ENCODE data around the gene GABBR1.

Gene GABBR1

DNA sequence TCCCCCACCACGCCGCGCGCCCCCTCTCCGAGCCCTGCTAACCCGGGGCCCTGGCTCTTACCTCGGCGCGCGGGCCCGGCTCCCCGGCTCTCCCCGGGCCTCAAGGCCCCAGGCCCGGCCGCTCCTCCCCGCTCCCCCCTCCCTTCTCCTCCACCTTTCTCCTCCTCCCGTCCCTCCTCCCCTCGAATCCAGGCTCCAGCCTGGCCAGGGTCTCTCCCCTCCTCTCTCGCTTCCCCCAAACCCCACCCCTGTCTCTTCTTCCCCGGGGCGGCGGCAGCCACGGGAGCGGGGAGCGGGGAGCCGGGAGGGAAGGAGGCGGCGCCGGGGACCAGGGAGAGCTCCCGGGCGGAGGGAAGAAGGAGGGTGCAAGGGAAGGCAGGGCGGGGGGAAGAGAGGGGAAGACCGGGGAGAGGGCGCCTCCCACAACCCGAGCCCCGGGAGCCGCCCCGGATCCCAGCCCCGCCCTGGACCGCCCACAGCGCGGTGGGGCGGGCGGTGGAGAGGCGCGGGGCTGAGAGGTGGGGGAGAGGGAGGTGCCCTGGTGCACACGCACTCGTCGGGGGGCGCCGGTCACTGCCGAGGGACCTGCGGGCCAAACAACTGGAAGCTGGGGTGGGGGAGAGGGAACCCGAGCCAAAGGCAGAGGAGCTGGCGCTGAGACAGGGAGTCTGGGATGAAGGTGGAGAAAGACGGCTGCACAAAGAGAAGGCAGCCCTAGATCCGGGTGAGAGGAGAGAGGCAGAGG lies at the start of gene GABBR1 (continued):
- TF ChIP-seq ZNF518A (tag by site-specific recombination; conservative IDR thresholded peaks at IDR 0.05; ENCODE audit: low read depth) (no peak; the same call in 1 of the 2 replicates), ZBTB17 (tag by site-specific recombination; IDR thresholded peaks at IDR 0.05) (peak; percentile 93; the same call in 1 of the 2 replicates), OVOL3 (tag by site-specific recombination; IDR thresholded peaks at IDR 0.05) (no peak), ZNF510 (tag by site-specific recombination; IDR thresholded peaks at IDR 0.05; ENCODE audit: insufficient replicate concordance) (no peak), KLF7 (tag by site-specific recombination; IDR thresholded peaks at IDR 0.05; ENCODE audit: borderline replicate concordance) (peak; percentile 93), ZFP41 (tag by site-specific recombination; IDR thresholded peaks at IDR 0.05; ENCODE audit: borderline replicate concordance) (no peak), ZSCAN18 (tag by site-specific recombination; IDR thresholded peaks at IDR 0.05) (no peak), ZNF664 (tag by site-specific recombination; IDR thresholded peaks at IDR 0.05) (no peak), ZNF623 (tag by site-specific recombination; IDR thresholded peaks at IDR 0.05) (no peak), ZNF76 (tag by site-specific recombination; IDR thresholded peaks at IDR 0.05; ENCODE audit: borderline replicate concordance, low read depth) (peak; percentile 48; the same call in 1 of the 2 replicates), YY2 (tag by site-specific recombination; IDR thresholded peaks at IDR 0.05) (no peak), ZNF670 (tag by site-specific recombination; IDR thresholded peaks at IDR 0.05; ENCODE audit: low read depth) (no peak), ZSCAN30 (tag by site-specific recombination; IDR thresholded peaks at IDR 0.05) (no peak), HOXD13 (CRISPR knock-in tag; IDR thresholded peaks at IDR 0.05; ENCODE audit: borderline replicate concordance) (no peak), ZNF169 (tag by site-specific recombination; IDR thresholded peaks at IDR 0.05) (no peak), WT1 (tag by site-specific recombination; IDR thresholded peaks at IDR 0.05) (peak; percentile 85), ZNF645 (tag by site-specific recombination; IDR thresholded peaks at IDR 0.05) (no peak), KLF10 (tag by site-specific recombination; IDR thresholded peaks at IDR 0.05) (no peak)
- TF ChIP-seq, protein P1, sequence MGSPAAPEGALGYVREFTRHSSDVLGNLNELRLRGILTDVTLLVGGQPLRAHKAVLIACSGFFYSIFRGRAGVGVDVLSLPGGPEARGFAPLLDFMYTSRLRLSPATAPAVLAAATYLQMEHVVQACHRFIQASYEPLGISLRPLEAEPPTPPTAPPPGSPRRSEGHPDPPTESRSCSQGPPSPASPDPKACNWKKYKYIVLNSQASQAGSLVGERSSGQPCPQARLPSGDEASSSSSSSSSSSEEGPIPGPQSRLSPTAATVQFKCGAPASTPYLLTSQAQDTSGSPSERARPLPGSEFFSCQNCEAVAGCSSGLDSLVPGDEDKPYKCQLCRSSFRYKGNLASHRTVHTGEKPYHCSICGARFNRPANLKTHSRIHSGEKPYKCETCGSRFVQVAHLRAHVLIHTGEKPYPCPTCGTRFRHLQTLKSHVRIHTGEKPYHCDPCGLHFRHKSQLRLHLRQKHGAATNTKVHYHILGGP (tag by site-specific recombination; IDR thresholded peaks at IDR 0.05), result no peak
- TF ChIP-seq, protein P2, sequence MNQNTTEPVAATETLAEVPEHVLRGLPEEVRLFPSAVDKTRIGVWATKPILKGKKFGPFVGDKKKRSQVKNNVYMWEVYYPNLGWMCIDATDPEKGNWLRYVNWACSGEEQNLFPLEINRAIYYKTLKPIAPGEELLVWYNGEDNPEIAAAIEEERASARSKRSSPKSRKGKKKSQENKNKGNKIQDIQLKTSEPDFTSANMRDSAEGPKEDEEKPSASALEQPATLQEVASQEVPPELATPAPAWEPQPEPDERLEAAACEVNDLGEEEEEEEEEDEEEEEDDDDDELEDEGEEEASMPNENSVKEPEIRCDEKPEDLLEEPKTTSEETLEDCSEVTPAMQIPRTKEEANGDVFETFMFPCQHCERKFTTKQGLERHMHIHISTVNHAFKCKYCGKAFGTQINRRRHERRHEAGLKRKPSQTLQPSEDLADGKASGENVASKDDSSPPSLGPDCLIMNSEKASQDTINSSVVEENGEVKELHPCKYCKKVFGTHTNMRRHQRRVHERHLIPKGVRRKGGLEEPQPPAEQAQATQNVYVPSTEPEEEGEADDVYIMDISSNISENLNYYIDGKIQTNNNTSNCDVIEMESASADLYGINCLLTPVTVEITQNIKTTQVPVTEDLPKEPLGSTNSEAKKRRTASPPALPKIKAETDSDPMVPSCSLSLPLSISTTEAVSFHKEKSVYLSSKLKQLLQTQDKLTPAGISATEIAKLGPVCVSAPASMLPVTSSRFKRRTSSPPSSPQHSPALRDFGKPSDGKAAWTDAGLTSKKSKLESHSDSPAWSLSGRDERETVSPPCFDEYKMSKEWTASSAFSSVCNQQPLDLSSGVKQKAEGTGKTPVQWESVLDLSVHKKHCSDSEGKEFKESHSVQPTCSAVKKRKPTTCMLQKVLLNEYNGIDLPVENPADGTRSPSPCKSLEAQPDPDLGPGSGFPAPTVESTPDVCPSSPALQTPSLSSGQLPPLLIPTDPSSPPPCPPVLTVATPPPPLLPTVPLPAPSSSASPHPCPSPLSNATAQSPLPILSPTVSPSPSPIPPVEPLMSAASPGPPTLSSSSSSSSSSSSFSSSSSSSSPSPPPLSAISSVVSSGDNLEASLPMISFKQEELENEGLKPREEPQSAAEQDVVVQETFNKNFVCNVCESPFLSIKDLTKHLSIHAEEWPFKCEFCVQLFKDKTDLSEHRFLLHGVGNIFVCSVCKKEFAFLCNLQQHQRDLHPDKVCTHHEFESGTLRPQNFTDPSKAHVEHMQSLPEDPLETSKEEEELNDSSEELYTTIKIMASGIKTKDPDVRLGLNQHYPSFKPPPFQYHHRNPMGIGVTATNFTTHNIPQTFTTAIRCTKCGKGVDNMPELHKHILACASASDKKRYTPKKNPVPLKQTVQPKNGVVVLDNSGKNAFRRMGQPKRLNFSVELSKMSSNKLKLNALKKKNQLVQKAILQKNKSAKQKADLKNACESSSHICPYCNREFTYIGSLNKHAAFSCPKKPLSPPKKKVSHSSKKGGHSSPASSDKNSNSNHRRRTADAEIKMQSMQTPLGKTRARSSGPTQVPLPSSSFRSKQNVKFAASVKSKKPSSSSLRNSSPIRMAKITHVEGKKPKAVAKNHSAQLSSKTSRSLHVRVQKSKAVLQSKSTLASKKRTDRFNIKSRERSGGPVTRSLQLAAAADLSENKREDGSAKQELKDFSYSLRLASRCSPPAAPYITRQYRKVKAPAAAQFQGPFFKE (tag by site-specific recombination; IDR thresholded peaks at IDR 0.05; ENCODE audit: borderline replicate concordance), result no peak
- TF ChIP-seq, protein P3, sequence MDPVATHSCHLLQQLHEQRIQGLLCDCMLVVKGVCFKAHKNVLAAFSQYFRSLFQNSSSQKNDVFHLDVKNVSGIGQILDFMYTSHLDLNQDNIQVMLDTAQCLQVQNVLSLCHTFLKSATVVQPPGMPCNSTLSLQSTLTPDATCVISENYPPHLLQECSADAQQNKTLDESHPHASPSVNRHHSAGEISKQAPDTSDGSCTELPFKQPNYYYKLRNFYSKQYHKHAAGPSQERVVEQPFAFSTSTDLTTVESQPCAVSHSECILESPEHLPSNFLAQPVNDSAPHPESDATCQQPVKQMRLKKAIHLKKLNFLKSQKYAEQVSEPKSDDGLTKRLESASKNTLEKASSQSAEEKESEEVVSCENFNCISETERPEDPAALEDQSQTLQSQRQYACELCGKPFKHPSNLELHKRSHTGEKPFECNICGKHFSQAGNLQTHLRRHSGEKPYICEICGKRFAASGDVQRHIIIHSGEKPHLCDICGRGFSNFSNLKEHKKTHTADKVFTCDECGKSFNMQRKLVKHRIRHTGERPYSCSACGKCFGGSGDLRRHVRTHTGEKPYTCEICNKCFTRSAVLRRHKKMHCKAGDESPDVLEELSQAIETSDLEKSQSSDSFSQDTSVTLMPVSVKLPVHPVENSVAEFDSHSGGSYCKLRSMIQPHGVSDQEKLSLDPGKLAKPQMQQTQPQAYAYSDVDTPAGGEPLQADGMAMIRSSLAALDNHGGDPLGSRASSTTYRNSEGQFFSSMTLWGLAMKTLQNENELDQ (tag by site-specific recombination; IDR thresholded peaks at IDR 0.05; ENCODE audit: low read depth), result no peak

All from HEK293 (cell line).